Epithelial cell of proximal tubule (primary cell): ENCODE measurements around the gene MRPS33. TPM values are rescaled to one million over a fixed set of nuclear protein-coding genes. Genes with fewer than 3 reads are reported as not detected.
"Not testable (repeated sequence)": the region's sequence is repeated elsewhere in the genome, so short reads cannot be mapped to it uniquely, and the experiment has no call there.

Experiments
- DNase-seq: peaks from one replicate; pipeline ENCODE4 v3.0.0-alpha.2; 2011; ENCODE audit warnings: low read depth
- H3K4me3 ChIP-seq: 2 replicates; pipeline ENCODE4 v1.5.1; 2011; ENCODE audit warnings: low read depth, mild to moderate bottlenecking, low read length
- total RNA-seq: library from RNA; depleted of rRNA; stranded (reverse); fragments of >200 nt; gene quantifications from 2 replicates; pipeline ENCODE4 v1.2.3, GENCODE V29; 2015
- TF ChIP-seq, protein P1 (sequence below): conservative IDR thresholded peaks from 2 replicates; pipeline ENCODE4 v1.5.1; 2012; ENCODE audit warnings: low read depth, mild to moderate bottlenecking, low read length

The MRPS33 gene
- total RNA-seq, 1 donor from 2014 or later, result 52.9 TPM

DNA sequence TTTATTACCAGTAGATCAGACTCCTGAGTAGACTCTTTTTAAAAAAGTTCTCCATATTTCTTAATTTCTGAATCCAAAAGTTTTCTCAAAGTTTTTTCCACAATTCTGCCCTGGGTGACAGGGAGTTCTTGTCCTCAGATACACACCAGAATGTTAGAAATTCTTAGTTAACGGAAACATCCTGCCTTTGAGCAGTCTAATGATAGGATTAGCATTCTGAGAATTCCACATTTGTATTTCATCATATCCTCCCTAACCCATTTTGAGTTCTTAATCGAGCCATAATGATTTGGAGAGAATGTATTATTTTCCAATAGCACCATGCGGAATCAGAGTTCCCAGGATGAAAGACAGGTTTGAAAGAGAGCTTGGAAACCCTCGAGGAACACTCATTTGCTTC, 28.9 kb upstream of the MRPS33 start:
- TF ChIP-seq, protein P1, sequence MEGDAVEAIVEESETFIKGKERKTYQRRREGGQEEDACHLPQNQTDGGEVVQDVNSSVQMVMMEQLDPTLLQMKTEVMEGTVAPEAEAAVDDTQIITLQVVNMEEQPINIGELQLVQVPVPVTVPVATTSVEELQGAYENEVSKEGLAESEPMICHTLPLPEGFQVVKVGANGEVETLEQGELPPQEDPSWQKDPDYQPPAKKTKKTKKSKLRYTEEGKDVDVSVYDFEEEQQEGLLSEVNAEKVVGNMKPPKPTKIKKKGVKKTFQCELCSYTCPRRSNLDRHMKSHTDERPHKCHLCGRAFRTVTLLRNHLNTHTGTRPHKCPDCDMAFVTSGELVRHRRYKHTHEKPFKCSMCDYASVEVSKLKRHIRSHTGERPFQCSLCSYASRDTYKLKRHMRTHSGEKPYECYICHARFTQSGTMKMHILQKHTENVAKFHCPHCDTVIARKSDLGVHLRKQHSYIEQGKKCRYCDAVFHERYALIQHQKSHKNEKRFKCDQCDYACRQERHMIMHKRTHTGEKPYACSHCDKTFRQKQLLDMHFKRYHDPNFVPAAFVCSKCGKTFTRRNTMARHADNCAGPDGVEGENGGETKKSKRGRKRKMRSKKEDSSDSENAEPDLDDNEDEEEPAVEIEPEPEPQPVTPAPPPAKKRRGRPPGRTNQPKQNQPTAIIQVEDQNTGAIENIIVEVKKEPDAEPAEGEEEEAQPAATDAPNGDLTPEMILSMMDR, result no peak
- H3K4me3 ChIP-seq, result no peak overlapping the region
- DNase-seq, result no peak

DNA sequence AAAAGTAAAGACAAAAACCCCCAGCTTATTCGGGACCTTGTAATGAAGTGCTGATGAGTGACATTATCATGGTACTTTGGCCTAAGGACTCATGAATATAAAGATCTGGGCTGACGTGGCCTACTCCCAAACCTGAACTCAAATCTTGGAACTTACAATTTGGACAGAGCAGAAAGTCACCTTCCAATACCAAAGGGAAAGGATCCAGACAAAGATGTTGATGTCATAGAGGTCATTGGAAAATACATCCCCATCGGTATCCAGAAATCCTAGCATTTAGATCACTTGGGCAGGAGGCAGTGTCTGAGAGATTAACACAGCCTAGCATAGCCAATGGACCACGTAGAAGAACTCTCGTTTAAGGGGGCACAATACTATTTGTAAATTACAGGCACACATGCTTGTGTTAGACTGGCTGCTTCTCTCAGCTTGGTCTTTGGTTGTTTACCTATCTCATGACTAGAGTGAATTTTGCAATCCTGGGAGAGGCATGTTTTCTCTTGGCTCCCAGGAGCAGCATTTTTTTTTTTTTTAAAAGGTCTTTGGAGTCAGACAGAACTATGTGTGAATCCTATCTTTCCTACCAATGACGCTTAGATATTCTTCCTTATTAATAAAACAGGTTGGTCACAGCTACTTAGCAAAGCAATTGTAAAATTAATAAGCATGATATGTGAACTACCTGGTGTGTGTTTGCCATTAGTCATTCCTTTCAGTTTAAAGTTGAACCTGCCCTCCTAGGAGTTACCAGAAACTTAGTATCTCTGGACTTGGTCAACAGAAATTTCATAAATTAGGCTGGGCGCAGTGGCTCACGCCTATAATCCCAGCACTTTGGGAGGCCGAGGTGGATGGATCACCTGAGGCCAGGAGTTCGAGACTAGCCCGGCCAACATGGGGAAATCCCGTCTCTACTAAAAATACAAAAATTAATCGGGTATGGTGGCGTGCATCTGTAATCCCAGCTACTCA, 27.8 kb upstream of the MRPS33 start:
- DNase-seq, result peak; percentile 87
- H3K4me3 ChIP-seq, result no peak overlapping the region
- TF ChIP-seq, protein P1, result no peak

DNA sequence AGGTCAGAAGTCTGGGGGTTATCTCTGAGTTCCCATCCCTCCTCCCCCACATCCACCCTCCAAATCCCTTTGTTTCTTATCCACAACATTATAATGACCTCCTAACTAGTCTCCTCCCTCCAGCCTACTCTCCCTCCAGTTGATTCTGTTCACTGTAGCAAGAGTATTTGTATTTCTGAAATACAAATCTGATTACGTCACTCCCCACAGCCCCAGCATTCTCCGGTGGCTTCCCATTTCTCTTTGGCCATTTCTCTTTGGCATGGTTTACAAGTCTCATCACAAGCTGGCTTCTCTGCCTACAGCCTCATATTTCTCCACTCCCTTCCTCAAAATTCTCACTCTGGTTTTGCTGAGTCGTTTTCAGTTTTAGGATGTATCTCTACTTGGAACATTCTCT, 24.6 kb upstream of the MRPS33 start:
- no peak for DNase-seq
- TF ChIP-seq, protein P1, result no peak
- no peak overlapping the region for H3K4me3 ChIP-seq

DNA sequence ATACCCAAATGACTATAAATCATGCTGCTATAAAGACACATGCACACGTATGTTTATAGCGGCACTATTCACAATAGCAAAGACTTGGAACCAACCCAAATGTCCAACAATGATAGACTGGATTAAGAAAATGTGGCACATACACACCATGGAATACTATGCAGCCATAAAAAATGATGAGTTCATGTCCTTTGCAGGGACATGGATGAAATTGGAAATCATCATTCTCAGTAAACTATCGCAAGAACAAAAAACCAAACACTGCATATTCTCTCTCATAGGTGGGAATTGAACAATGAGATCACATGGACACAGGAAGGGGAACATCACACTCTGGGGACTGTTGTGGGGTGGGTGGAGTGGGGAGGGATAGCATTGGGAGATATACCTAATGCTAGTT, 23.3 kb upstream of the MRPS33 start:
- not testable (repeated sequence) for DNase-seq, H3K4me3 ChIP-seq

DNA sequence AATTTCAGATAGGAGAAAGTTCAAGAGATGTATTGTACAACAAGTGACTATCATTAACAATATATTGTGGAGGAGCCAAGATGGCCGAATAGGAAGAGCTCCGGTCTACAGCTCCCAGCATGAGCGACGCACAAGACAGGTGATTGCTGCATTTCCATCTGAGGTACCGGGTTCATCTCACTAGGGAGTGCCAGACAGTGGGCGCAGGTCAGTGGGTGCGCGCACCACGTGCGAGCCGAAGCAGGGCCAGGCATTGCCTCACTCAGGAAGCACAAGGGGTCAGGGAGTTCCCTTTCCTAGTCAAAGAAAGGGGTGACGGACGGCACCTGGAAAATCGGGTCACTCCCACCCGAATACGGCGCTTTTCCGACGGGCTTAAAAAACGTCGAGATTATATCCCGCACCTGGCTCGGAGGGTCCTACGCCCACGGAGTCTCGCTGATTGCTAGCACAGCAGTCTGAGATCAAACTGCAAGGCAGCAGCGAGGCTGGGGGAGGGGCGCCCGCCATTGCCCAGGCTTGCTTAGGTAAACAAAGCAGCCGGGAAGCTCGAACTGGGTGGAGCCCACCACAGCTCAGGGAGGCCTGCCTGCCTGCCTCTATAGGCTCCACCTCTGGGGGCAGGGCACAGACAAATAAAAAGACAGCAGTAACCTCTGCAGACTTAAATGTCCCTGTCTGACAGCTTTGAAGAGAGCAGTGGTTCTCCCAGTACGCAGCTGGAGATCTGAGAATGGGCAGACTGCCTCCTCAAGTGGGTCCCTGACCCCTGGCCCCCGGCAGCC, 18.0 kb upstream of the MRPS33 start:
- not testable (repeated sequence) for DNase-seq, H3K4me3 ChIP-seq

DNA sequence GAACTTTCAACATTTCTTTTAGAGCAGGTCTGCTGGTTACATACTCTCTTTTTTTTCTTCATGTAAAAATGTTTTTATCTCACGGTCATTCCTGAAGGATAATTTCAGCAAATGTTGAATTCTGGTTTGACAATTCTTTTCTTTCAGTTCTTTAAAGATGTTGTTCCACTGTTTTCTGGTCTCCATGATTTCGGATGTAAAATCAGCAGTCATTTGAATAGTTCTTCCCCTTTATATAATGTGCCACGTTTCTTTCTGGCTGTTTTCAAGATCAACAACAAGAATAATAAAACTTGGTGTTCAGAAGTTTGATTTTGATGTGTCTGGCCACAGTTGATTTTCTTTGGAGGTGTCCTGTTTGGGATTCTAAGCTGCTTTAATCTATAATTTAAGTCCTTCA, 14.0 kb upstream of the MRPS33 start:
- no peak for DNase-seq
- no peak overlapping the region for H3K4me3 ChIP-seq
- TF ChIP-seq, protein P1, result no peak

DNA sequence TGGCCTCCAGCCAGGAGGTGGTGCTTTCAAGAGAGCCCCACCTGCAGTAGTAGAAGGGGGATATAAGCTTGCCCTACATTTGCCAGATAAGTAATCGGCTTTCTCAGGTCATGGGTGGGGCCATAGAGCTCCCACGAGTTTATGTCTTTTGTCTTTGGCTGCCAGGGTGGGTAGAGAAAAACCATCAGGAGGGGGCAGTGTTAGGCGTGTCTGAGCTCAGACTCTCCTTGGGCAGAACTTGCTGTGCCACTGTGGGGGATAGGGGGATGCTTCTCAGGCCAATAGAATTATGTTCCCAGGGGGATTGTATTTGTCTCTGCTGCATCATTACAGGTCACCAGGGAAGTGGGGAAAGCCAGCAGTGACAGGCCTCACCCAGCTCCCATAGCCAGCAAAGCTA, 12.3 kb upstream of the MRPS33 start:
- TF ChIP-seq, protein P1, result no peak
- H3K4me3 ChIP-seq, result no peak overlapping the region
- no peak for DNase-seq
